Measurements from ENCODE around the gene RFK.
"Not testable (repeated sequence)": the region's sequence is repeated elsewhere in the genome, so short reads cannot be mapped to it uniquely, and the experiment has no call there.

The RFK gene

DNA sequence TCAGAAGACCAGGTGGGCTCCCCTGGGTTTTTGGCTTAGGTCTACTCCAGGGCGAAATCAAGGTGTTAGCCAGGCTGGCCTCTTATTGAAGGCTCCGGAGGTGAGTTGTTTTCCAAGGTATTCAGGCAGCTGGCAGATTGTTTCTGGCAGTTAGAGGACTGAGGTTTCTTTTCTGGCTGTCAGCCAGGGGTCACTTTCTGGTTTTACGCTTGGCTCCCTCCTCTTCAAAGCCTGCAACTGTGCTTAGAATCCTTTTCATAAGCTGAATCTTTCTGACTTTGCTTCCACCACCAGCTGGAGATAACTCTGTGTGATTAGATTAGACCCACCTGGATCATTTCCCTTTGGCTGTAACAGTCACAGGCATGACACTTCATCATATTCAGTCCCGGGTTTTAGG, 24.6 kb downstream of the RFK start:
- peaks cover 4 to 22% (median 11%) of the 10 kb centered on the region in 10 experiments; a peak in 17 of 20 replicates for H3K4me1 ChIP-seq
- H3K36me3 ChIP-seq = no peaks in the 10 kb centered on the region
- no peaks in the 10 kb centered on the region for H3K9me3 ChIP-seq (replicated peaks in 1 of 11)
- no peaks in the 10 kb centered on the region for H4K20me1 ChIP-seq
- no peak for TF ChIP-seq Cebpa-rat (IDR thresholded peaks at IDR 0.05)
- H3K27ac ChIP-seq = no peak overlapping the region; a peak in 1 of 22 replicates
- H3K27me3 ChIP-seq = no peaks in the 10 kb centered on the region
- H3K9ac ChIP-seq = peak overlapping the region in 3 of 11 experiments; percentile 1 to 21 (median 9); a peak in 3 of 22 replicates
- no peak overlapping the region for H3K4me3 ChIP-seq
- peak overlapping the region in 8 of 11 experiments; percentile 34 to 69 (median 53); a peak in 14 of 22 replicates for H3K4me2 ChIP-seq

DNA sequence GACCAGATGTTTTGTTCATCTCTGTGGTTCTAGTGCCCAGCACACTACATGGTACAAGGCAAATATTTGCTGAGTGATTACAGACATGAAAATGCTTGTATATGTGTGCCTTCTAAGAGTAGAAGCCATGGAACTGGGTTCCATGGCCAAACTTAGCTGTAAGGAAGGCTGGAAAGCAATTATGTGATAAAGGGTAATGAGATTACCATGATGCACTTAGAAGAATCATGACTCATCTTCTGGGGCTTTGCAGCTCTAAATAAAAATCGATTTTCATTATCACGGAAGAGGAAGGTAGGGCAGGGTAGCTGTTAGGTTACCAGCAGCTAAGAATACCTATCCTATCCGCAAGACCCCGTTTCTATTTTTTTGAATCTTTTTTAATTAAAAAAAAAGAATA, 28.0 kb downstream of the RFK start:
- Histone ChIP-seq H3K36me3 (no peaks in the 10 kb centered on the region), H3K4me2 (no peak overlapping the region), H3K4me3 (no peak overlapping the region), H3K9ac (no peak overlapping the region), H3K9me3 (replicated peaks in 1 of 11) (no peaks in the 10 kb centered on the region), H3K27me3 (no peaks in the 10 kb centered on the region), H3K4me1 (peaks cover 0 to 22% (median 11%) of the 10 kb centered on the region in 10 experiments; a peak in 15 of 20 replicates), H4K20me1 (no peaks in the 10 kb centered on the region), H3K27ac (no peak overlapping the region)
- TF ChIP-seq Cebpa-rat (IDR thresholded peaks at IDR 0.05) = no peak

- TF ChIP-seq Cebpa-rat (IDR thresholded peaks at IDR 0.05) = no peak
- no peaks in the 10 kb centered on the region for H4K20me1 ChIP-seq
- no peak overlapping the region for H3K4me3 ChIP-seq
- no peaks in the 10 kb centered on the region for H3K27me3 ChIP-seq
- no peak overlapping the region for H3K27ac ChIP-seq
- no peak overlapping the region for H3K9ac ChIP-seq
- H3K4me2 ChIP-seq = no peak overlapping the region
- peaks cover 0 to 13% (median 8%) of the 10 kb centered on the region in 10 experiments; a peak in 15 of 20 replicates for H3K4me1 ChIP-seq
- no peaks in the 10 kb centered on the region for H3K36me3 ChIP-seq
- no peaks in the 10 kb centered on the region for H3K9me3 ChIP-seq (replicated peaks in 1 of 11)
These were observed 29.2 kb downstream of the RFK start for GRCh38 chr9:76365028-76365427.

- H3K4me1 ChIP-seq = peaks cover 0 to 18% (median 0%) of the 10 kb centered on the region in 10 experiments; a peak in 6 of 20 replicates
- H3K36me3 ChIP-seq = no peaks in the 10 kb centered on the region
- no peaks in the 10 kb centered on the region for H4K20me1 ChIP-seq
- TF ChIP-seq Cebpa-rat (IDR thresholded peaks at IDR 0.05) = no peak
- H3K4me2 ChIP-seq = no peak overlapping the region
- no peaks in the 10 kb centered on the region for H3K27me3 ChIP-seq
- no peak overlapping the region for H3K9ac ChIP-seq
- H3K27ac ChIP-seq = no peak overlapping the region
- H3K9me3 ChIP-seq (replicated peaks in 1 of 11) = no peaks in the 10 kb centered on the region
- H3K4me3 ChIP-seq = no peak overlapping the region
These were observed 31.2 kb downstream of the RFK start for GRCh38 chr9:76363032-76363395.

GRCh38 chr9:76362332-76363031, 31.7 kb downstream of the RFK start:
- not testable (repeated sequence) for H3K4me2 ChIP-seq; H3K36me3 ChIP-seq; H3K9me3 ChIP-seq (replicated peaks in 1 of 11); H4K20me1 ChIP-seq; H3K27me3 ChIP-seq; H3K27ac ChIP-seq; H3K9ac ChIP-seq; H3K4me3 ChIP-seq
- H3K4me1 ChIP-seq = peaks cover 0 to 22% (median 0%) of the 10 kb centered on the region in 10 experiments; a peak in 6 of 20 replicates

- H3K4me1 ChIP-seq = peaks cover 0 to 26% (median 0%) of the 10 kb centered on the region in 10 experiments; a peak in 6 of 20 replicates
- no peaks in the 10 kb centered on the region for H3K9me3 ChIP-seq (replicated peaks in 1 of 11)
- no peaks in the 10 kb centered on the region for H3K36me3 ChIP-seq
- H3K27me3 ChIP-seq = no peaks in the 10 kb centered on the region
- TF ChIP-seq Cebpa-rat (IDR thresholded peaks at IDR 0.05) = no peak
- H3K4me3 ChIP-seq = no peak overlapping the region
- H4K20me1 ChIP-seq = no peaks in the 10 kb centered on the region
- H3K9ac ChIP-seq = no peak overlapping the region
- H3K27ac ChIP-seq = no peak overlapping the region
- peak overlapping the region in 1 of 11 experiments; percentile 59; a peak in 2 of 22 replicates for H3K4me2 ChIP-seq
These were observed 34.5 kb downstream of the RFK start for GRCh38 chr9:76359766-76360165.

DNA sequence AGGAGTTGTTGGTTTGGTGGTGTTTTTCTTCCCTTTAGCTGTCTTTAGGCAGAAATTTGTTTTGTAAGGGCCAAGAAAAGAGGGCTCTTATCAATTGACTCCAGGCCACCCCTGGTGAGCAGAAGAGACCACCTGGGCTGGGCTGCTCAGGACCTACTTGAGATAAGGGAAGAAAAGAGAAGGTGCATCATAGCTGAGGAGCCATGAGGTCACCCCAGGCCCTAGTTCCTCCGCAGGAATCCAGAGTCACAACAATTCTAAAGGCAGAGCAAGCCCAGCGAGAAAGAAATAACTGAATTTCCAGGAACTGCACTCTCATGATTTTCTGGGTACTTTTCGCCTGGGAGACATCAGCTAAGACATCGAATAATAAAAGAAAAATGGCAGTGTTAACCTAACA, 34.9 kb downstream of the RFK start:
- no peaks in the 10 kb centered on the region for H4K20me1 ChIP-seq
- H3K4me2 ChIP-seq = peak overlapping the region in 4 of 11 experiments; percentile 26 to 59 (median 50); a peak in 6 of 22 replicates
- no peaks in the 10 kb centered on the region for H3K36me3 ChIP-seq
- no peak overlapping the region for H3K4me3 ChIP-seq
- no peak overlapping the region for H3K9ac ChIP-seq
- TF ChIP-seq Cebpa-rat (IDR thresholded peaks at IDR 0.05) = no peak
- peaks cover 0 to 26% (median 0%) of the 10 kb centered on the region in 10 experiments; a peak in 6 of 20 replicates for H3K4me1 ChIP-seq
- H3K27me3 ChIP-seq = no peaks in the 10 kb centered on the region
- no peaks in the 10 kb centered on the region for H3K9me3 ChIP-seq (replicated peaks in 1 of 11)
- H3K27ac ChIP-seq = no peak overlapping the region

DNA sequence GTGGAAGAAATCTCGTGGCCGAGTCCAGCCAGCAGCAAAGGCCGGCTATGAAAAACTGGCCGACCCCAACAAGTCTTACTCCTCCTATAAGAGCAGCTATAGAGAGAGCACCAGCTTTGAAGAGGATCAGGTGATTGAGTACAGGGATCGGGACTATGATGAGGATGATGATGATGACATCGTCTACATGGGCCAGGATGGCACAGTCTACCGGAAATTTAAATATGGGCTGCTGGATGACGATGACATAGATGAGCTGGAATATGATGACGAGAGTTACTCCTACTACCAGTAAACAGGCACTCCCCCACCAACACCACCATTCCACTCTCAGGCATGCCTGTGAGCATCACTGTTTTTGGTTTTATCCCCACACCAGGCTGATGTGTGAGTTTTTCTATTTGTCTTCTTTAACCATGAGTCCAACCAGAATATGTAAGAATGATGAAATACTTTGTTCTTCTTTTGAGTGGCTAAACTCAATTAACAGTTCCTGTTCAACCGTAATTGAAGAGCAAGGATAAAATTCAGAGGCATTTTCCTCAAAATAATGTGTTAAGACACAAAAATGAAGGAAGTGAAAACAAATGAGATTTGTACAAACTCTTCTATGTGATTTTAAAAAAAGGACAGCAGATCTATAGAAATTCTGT, 35.5 kb downstream of the RFK start:
- peaks cover 0 to 26% (median 0%) of the 10 kb centered on the region in 10 experiments; a peak in 6 of 20 replicates for H3K4me1 ChIP-seq
- no peaks in the 10 kb centered on the region for H3K9me3 ChIP-seq (replicated peaks in 1 of 11)
- no peaks in the 10 kb centered on the region for H3K36me3 ChIP-seq
- TF ChIP-seq Cebpa-rat (IDR thresholded peaks at IDR 0.05) = no peak
- H3K4me3 ChIP-seq = no peak overlapping the region
- no peaks in the 10 kb centered on the region for H4K20me1 ChIP-seq
- H3K4me2 ChIP-seq = peak overlapping the region in 4 of 11 experiments; percentile 26 to 59 (median 50); a peak in 7 of 22 replicates
- no peaks in the 10 kb centered on the region for H3K27me3 ChIP-seq
- no peak overlapping the region; a peak in 2 of 22 replicates for H3K27ac ChIP-seq
- H3K9ac ChIP-seq = no peak overlapping the region

DNA sequence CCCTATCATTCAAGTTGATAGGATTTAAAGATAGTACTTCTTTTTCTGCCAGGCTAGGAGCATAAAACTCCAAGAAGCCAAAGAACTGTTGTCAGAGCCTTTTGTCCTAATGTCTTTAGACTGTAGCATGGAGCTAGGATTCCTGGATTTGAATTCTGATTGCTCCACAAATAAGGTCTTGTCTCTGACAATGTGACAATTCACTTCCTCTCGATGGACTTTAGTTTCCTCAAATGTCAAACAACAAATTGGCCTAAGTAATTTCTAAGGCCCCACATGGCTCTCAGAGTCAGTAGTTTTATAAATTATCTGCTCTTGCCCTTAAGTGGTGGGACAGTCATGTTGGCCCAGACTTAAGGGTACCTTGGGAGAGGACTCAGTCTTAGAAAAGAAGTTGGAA, 36.7 kb downstream of the RFK start:
- Histone ChIP-seq H3K9ac (no peak overlapping the region), H3K9me3 (replicated peaks in 1 of 11) (no peaks in the 10 kb centered on the region), H4K20me1 (no peaks in the 10 kb centered on the region), H3K36me3 (no peaks in the 10 kb centered on the region), H3K27ac (no peak overlapping the region), H3K4me1 (peaks cover 0 to 26% (median 0%) of the 10 kb centered on the region in 10 experiments; a peak in 6 of 20 replicates), H3K4me3 (no peak overlapping the region), H3K4me2 (peak overlapping the region in 2 of 11 experiments; percentile 12 to 59; a peak in 2 of 22 replicates), H3K27me3 (no peaks in the 10 kb centered on the region)
- TF ChIP-seq Cebpa-rat (IDR thresholded peaks at IDR 0.05) = no peak

Measured in BLaER1 treated with 17β-estradiol and CSF1 and Interleukin-3, amounts not matched to agents 10 nM and 100 nM (cell line).